HG02678 (cell line): ENCODE measurements around the gene TMEM132D.

Experiments used
- ATAC-seq: cut with Tn5 transposase; IDR thresholded peaks from one replicate; pipeline ENCODE4 v1.9.1; 2021; ENCODE audit warnings: mild to moderate bottlenecking, moderate library complexity; ENCODE audit not compliant: unreplicated experiment

TMEM132D gene

GRCh38 chr12:129483111-129483893 lies 420.5 kb downstream of the TMEM132D start:
- no peak for ATAC-seq

- ATAC-seq: no peak
Measured at GRCh38 chr12:129481921-129482320, 421.9 kb downstream of the TMEM132D start.

GRCh38 chr12:129470196-129470595 lies 433.6 kb downstream of the TMEM132D start:
- no peak for ATAC-seq

- ATAC-seq: no peak
Measured at GRCh38 chr12:129467726-129468125, 436.1 kb downstream of the TMEM132D start.

GRCh38 chr12:129467289-129467688 lies 436.5 kb downstream of the TMEM132D start:
- no peak for ATAC-seq

- ATAC-seq: no peak
Measured at GRCh38 chr12:129466499-129466898, 437.3 kb downstream of the TMEM132D start.

GRCh38 chr12:129459886-129460285 lies 443.9 kb downstream of the TMEM132D start:
- no peak for ATAC-seq

GRCh38 chr12:129446696-129447095 lies 457.1 kb downstream of the TMEM132D start:
- ATAC-seq: no peak

GRCh38 chr12:129440278-129440677 lies 463.5 kb downstream of the TMEM132D start:
- ATAC-seq: no peak

- ATAC-seq: no peak
Measured at GRCh38 chr12:129434790-129435189, 469.0 kb downstream of the TMEM132D start.

- ATAC-seq: no peak
Measured at GRCh38 chr12:129428240-129428936, 475.4 kb downstream of the TMEM132D start.

- ATAC-seq: no peak
Measured at GRCh38 chr12:129423041-129423580, 480.7 kb downstream of the TMEM132D start.

- ATAC-seq: no peak
Measured at GRCh38 chr12:129413295-129413694, 490.5 kb downstream of the TMEM132D start.

GRCh38 chr12:129409281-129409680 lies 494.5 kb downstream of the TMEM132D start:
- ATAC-seq: no peak

GRCh38 chr12:129404556-129404955 lies 499.3 kb downstream of the TMEM132D start:
- ATAC-seq: no peak

- no peak for ATAC-seq
Measured at GRCh38 chr12:129401572-129401971, 502.3 kb downstream of the TMEM132D start.

- no peak for ATAC-seq
Measured at GRCh38 chr12:129394177-129394825, 509.5 kb downstream of the TMEM132D start.

GRCh38 chr12:129393357-129393937 lies 510.4 kb downstream of the TMEM132D start:
- ATAC-seq: no peak

GRCh38 chr12:129385637-129385990 lies 518.2 kb downstream of the TMEM132D start:
- ATAC-seq: no peak

- ATAC-seq: no peak
Measured at GRCh38 chr12:129383956-129384355, 519.9 kb downstream of the TMEM132D start.

- no peak for ATAC-seq
Measured at GRCh38 chr12:129381715-129382114, 522.1 kb downstream of the TMEM132D start.
